Parathyroid adenoma (tissue), 2 donors: ENCODE measurements around the gene SPI1.
A peak's percentile ranks its signal among the peaks of the same experiment; 100 is the strongest.

Experiments
- H2AFZ ChIP-seq: fragments of 300-600 bp; sonication (generic); one replicate; pipeline ENCODE4 v1.7.0; 2017; ENCODE audit warnings: antibody characterized with exemption, mild to moderate bottlenecking
- H3K27ac ChIP-seq: fragments of 300-600 bp; sonication (generic); one replicate; pipeline ENCODE4 v1.7.0; 2017
- H3K27me3 ChIP-seq: fragments of 300-600 bp; sonication (generic); one replicate; pipeline ENCODE4 v1.7.0; 2017; ENCODE audit warnings: low read length; ENCODE audit not compliant: control insufficient read depth, insufficient read depth
- H3K36me3 ChIP-seq: fragments of 300-600 bp; sonication (generic); one replicate; pipeline ENCODE4 v1.7.0; 2017; ENCODE audit warnings: low read length; ENCODE audit not compliant: control insufficient read depth, insufficient read depth
- H3K4me1 ChIP-seq: fragments of 300-600 bp; sonication (generic); one replicate; pipeline ENCODE4 v1.7.0; 2017; ENCODE audit warnings: control low read depth
- H3K4me2 ChIP-seq: fragments of 300-600 bp; sonication (generic); one replicate; pipeline ENCODE4 v1.7.0; 2017; ENCODE audit warnings: low read length
- H3K4me3 ChIP-seq: fragments of 300-600 bp; sonication (generic); one replicate; pipeline ENCODE4 v1.7.0; 2017; ENCODE audit warnings: low read depth, low read length
- H3K79me2 ChIP-seq: fragments of 300-600 bp; sonication (generic); one replicate; pipeline ENCODE4 v1.7.0; 2017; ENCODE audit warnings: control low read depth
- H3K9ac ChIP-seq: fragments of 300-600 bp; sonication (generic); one replicate; pipeline ENCODE4 v1.7.0; 2017; ENCODE audit warnings: mild to moderate bottlenecking
- H3K9me3 ChIP-seq: fragments of 300-600 bp; sonication (generic); one replicate; pipeline ENCODE4 v1.7.0; 2017; ENCODE audit warnings: low read length; ENCODE audit not compliant: control insufficient read depth
- TF ChIP-seq, protein P1 (sequence below): fragments of 300-600 bp; sonication (generic); IDR thresholded peaks from one replicate; pipeline ENCODE4 v1.7.0; 2017; ENCODE audit warnings: antibody characterized with exemption, mild to moderate bottlenecking
- donor health status: primary hyperparathyroidism.

SPI1 gene

GRCh38 chr11:47356129-47356997, 22.0 kb downstream of the SPI1 start:
- TF ChIP-seq, protein P1, sequence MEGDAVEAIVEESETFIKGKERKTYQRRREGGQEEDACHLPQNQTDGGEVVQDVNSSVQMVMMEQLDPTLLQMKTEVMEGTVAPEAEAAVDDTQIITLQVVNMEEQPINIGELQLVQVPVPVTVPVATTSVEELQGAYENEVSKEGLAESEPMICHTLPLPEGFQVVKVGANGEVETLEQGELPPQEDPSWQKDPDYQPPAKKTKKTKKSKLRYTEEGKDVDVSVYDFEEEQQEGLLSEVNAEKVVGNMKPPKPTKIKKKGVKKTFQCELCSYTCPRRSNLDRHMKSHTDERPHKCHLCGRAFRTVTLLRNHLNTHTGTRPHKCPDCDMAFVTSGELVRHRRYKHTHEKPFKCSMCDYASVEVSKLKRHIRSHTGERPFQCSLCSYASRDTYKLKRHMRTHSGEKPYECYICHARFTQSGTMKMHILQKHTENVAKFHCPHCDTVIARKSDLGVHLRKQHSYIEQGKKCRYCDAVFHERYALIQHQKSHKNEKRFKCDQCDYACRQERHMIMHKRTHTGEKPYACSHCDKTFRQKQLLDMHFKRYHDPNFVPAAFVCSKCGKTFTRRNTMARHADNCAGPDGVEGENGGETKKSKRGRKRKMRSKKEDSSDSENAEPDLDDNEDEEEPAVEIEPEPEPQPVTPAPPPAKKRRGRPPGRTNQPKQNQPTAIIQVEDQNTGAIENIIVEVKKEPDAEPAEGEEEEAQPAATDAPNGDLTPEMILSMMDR: no peak
- Histone ChIP-seq H3K9ac (no peak overlapping the region), H3K4me2 (no peak overlapping the region), H3K27ac (no peak overlapping the region), H3K36me3 (no peaks in the 10 kb centered on the region), H3K9me3 (no peaks in the 10 kb centered on the region), H3K79me2 (no peaks in the 10 kb centered on the region), H3K4me3 (no peak overlapping the region), H3K27me3 (no peaks in the 10 kb centered on the region), H2AFZ (no peak overlapping the region), H3K4me1 (peaks cover 3% of the 10 kb centered on the region)

- peak overlapping the region; percentile 14 for H3K9ac ChIP-seq
- H2AFZ ChIP-seq: peak overlapping the region; percentile 86
- TF ChIP-seq, protein P1: peak; percentile 94
- no peak overlapping the region for H3K27ac ChIP-seq
- peak overlapping the region; percentile 40 for H3K4me3 ChIP-seq
- peak overlapping the region; percentile 55 for H3K4me2 ChIP-seq
- H3K9me3 ChIP-seq: no peaks in the 10 kb centered on the region
- no peaks in the 10 kb centered on the region for H3K36me3 ChIP-seq
- no peaks in the 10 kb centered on the region for H3K27me3 ChIP-seq
- no peaks in the 10 kb centered on the region for H3K79me2 ChIP-seq
- H3K4me1 ChIP-seq: peaks cover 8% of the 10 kb centered on the region
Measured at GRCh38 chr11:47355283-47356128, 22.8 kb downstream of the SPI1 start.

- Histone ChIP-seq H3K4me1 (peaks cover 8% of the 10 kb centered on the region), H3K4me2 (peak overlapping the region; percentile 55), H3K9me3 (no peaks in the 10 kb centered on the region), H2AFZ (peak overlapping the region; percentile 86), H3K27ac (no peak overlapping the region), H3K9ac (peak overlapping the region; percentile 14), H3K27me3 (no peaks in the 10 kb centered on the region), H3K79me2 (no peaks in the 10 kb centered on the region), H3K4me3 (peak overlapping the region; percentile 34), H3K36me3 (no peaks in the 10 kb centered on the region)
- TF ChIP-seq, protein P1: no peak
Measured at GRCh38 chr11:47354913-47355282, 23.4 kb downstream of the SPI1 start.

DNA sequence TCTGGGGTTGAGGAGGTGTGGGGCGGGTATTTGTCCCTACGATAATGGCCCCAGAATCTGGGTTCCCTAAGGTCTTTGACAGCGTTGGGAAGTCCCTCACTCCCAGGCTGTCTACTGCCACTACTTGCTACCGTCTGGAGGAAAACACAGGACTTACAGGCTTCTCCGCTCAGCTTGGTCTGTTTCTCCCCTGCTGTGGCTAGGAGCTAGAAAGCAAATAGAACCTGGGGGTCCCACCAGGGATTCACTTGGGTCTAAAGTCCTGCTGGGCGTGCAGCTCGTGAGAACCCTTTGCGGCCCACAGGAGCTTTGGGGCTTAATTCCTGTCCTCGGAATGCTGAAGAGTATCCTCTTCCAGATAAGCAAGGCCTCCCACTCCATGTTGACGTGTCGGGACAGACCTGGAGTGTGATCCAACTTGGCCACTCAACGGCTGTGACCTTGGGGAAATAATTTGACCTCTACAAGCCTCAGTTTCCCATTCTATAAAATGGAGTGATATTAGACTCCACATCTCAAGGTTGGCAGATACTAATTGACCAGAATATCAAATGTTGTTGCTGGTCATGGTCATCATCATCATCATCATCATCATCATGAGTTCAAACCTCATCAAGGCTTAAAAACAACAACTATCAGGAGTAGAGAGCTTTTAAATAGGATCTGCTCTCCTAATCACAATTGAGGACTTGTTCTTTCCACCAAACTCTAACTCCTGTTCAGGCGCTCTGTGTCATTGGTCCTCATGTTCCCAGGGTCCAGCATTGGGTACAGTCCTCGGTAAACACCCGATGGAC, 24.2 kb downstream of the SPI1 start:
- H3K79me2 ChIP-seq: no peaks in the 10 kb centered on the region
- TF ChIP-seq, protein P1: no peak
- no peaks in the 10 kb centered on the region for H3K9me3 ChIP-seq
- H3K4me3 ChIP-seq: peak overlapping the region; percentile 34
- peak overlapping the region; percentile 86 for H2AFZ ChIP-seq
- no peaks in the 10 kb centered on the region for H3K36me3 ChIP-seq
- H3K9ac ChIP-seq: no peak overlapping the region
- H3K4me2 ChIP-seq: peak overlapping the region; percentile 55
- H3K4me1 ChIP-seq: peaks cover 8% of the 10 kb centered on the region
- H3K27ac ChIP-seq: no peak overlapping the region
- H3K27me3 ChIP-seq: no peaks in the 10 kb centered on the region
